Measurements from ENCODE around the gene OR52W1. TPM values are rescaled to one million over a fixed set of nuclear protein-coding genes. Genes with fewer than 3 reads are reported as not detected.

The OR52W1 gene
- total and polyA plus RNA-seq, 4 donors = not detected

Other genes starting within 250 kb of the OR52W1 start
- gene OR56A5, start 230.7 kb upstream of the OR52W1 start, total RNA-seq = not detected
- not detected for gene OR56A5, start 230.7 kb upstream of the OR52W1 start, polyA plus RNA-seq
- gene OR52L1, start 212.2 kb upstream of the OR52W1 start, total RNA-seq = under 1 TPM in 1 of 2 donors, not detected in 1; 0.08 TPM
- gene OR52L1, start 212.2 kb upstream of the OR52W1 start, polyA plus RNA-seq = not detected
- gene OR56A4, start 192.3 kb upstream of the OR52W1 start, total RNA-seq = under 1 TPM in 1 of 2 donors, not detected in 1; 0.05 TPM
- not detected for gene OR56A4, start 192.3 kb upstream of the OR52W1 start, polyA plus RNA-seq
- under 1 TPM; under 0.01 TPM for gene OR56A1, start 168.5 kb upstream of the OR52W1 start, total RNA-seq
- gene OR56A1, start 168.5 kb upstream of the OR52W1 start, polyA plus RNA-seq = not detected
- not detected for gene OR56B4, start 91.5 kb upstream of the OR52W1 start, total RNA-seq
- not detected for gene OR56B4, start 91.5 kb upstream of the OR52W1 start, polyA plus RNA-seq
- under 1 TPM in 1 of 2 donors, not detected in 1; 0.33 TPM for gene OR52B2, start 28.9 kb upstream of the OR52W1 start, total RNA-seq
- not detected for gene OR52B2, start 28.9 kb upstream of the OR52W1 start, polyA plus RNA-seq
- not detected for gene C11orf42, start 6.3 kb downstream of the OR52W1 start, total RNA-seq
- not detected for gene C11orf42, start 6.3 kb downstream of the OR52W1 start, polyA plus RNA-seq
- gene FHIP1B, start 35.4 kb downstream of the OR52W1 start, total RNA-seq = 10 to 100 TPM; 12.3 to 21.2 TPM
- 10 to 100 TPM; 16.4 to 17.4 TPM for gene FHIP1B, start 35.4 kb downstream of the OR52W1 start, polyA plus RNA-seq
- not detected for gene CNGA4, start 39.9 kb downstream of the OR52W1 start, total RNA-seq
- gene CNGA4, start 39.9 kb downstream of the OR52W1 start, polyA plus RNA-seq = under 1 TPM in 1 of 2 donors, not detected in 1; 0.09 TPM
- not detected for gene CCKBR, start 60.6 kb downstream of the OR52W1 start, total RNA-seq
- gene CCKBR, start 60.6 kb downstream of the OR52W1 start, polyA plus RNA-seq = not detected
- gene CAVIN3, start 121.3 kb downstream of the OR52W1 start, total RNA-seq = 1 to 10 TPM; 4.0 to 4.4 TPM
- gene CAVIN3, start 121.3 kb downstream of the OR52W1 start, polyA plus RNA-seq = 10 to 100 TPM in 1 of 2 donors, 1 to 10 TPM in 1; 2.5 to 13.9 TPM
- gene SMPD1, start 191.2 kb downstream of the OR52W1 start, total RNA-seq = 10 to 100 TPM; 15.4 to 25.9 TPM
- 10 to 100 TPM; 65.0 to 91.6 TPM for gene SMPD1, start 191.2 kb downstream of the OR52W1 start, polyA plus RNA-seq
- 1 to 10 TPM; 8.1 to 8.6 TPM for gene APBB1, start 219.9 kb downstream of the OR52W1 start, total RNA-seq
- 1 to 10 TPM; 2.5 to 4.5 TPM for gene APBB1, start 219.9 kb downstream of the OR52W1 start, polyA plus RNA-seq
- 1,000 to 10,000 TPM; 2,251 to 9,224 TPM for gene HPX, start 241.8 kb downstream of the OR52W1 start, total RNA-seq
- gene HPX, start 241.8 kb downstream of the OR52W1 start, polyA plus RNA-seq = 1,000 to 10,000 TPM; 5,349 to 6,171 TPM

Data from liver (tissue), 4 donors.